ENCODE results near the gene PRND. TPM values are rescaled to one million over a fixed set of nuclear protein-coding genes. Genes with fewer than 3 reads are reported as not detected.

The PRND gene
- total and polyA plus RNA-seq, 2 donors (not counting 3 experiments of a cell fraction or from before 2014, with no cell fraction given), result 0.18 TPM; not detected in 1

DNA sequence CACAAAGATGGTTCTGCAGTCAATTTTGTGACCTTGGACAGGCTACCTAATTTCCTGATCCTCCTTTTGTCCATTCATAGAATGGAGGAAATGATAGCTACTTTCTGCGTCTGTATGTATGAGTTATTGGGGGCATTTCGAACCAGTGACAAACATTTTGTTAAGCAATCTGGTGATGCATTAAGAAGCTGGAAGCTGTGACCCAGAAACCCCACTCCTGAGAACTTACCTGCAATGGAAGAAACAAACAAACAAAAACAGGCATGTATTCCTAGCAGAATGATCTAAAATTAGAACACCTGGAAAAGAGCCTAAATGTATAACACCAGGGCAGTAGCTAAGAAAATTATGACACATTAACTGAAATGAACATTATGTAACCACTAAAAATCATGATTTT is 33.4 kb upstream of the PRND start:
- no peak for DNase-seq (ENCODE audit: low read depth, low spot score)
- H3K27me3 ChIP-seq (ENCODE audit: control insufficient read depth in 2 of 2, insufficient read depth in 2 of 2, low read length in 2 of 2), result no peaks in the 10 kb centered on the region
- H3K4me3 ChIP-seq (replicated peaks in 1 of 3; ENCODE audit: insufficient read depth in 1 of 3, low read depth in 1 of 3, low read length in 3 of 3), result no peak overlapping the region
- TF ChIP-seq EZH2 (IDR thresholded peaks at IDR 0.05; ENCODE audit: borderline replicate concordance, low read depth, low read length, severe bottlenecking) (no peak), JUN (IDR thresholded peaks at IDR 0.05; ENCODE audit: borderline replicate concordance, insufficient read depth, insufficient read length, low read depth) (no peak), POLR2A (IDR thresholded peaks at IDR 0.05; ENCODE audit: low read depth, low read length) (no peak), GATA2 (IDR thresholded peaks at IDR 0.05; ENCODE audit: insufficient read depth, insufficient read length, low read depth, low read length) (no peak), MYC (IDR thresholded peaks at IDR 0.05; ENCODE audit: low read depth, low read length) (no peak)
- no TSS peak for BruUV-seq (replicated peaks)
- H3K79me2 ChIP-seq (ENCODE audit: control insufficient read depth, insufficient read depth, low read length), result peaks cover 67% of the 10 kb centered on the region
- POLR2A ChIA-PET, result no interaction called here
- H3K27ac ChIP-seq (ENCODE audit: insufficient read depth, low read depth, low read length), result no peak overlapping the region
- no peaks in the 10 kb centered on the region for H3K9me3 ChIP-seq (replicated peaks; ENCODE audit: control insufficient read depth, insufficient read depth, low read length)
- no peak overlapping the region for H2AFZ ChIP-seq (ENCODE audit: low read depth, low read length)
- peaks cover 3% of the 10 kb centered on the region for H4K20me1 ChIP-seq (replicated peaks; ENCODE audit: control insufficient read depth, extremely low read depth, insufficient read depth, low read length)
- H3K9me1 ChIP-seq (replicated peaks; ENCODE audit: control insufficient read depth, extremely low read depth, insufficient read depth, low read length), result no peaks in the 10 kb centered on the region
- no peak for FAIRE-seq
- H3K4me2 ChIP-seq (ENCODE audit: insufficient read depth, low read length), result peak overlapping the region; percentile 86
- intact Hi-C loops (cut with micrococcal nuclease) (no loop called here), dilution Hi-C loops (cut with MboI; ENCODE audit: extremely low pct_ligation_motif_present, low sequenced_read_pairs) (no loop called here)
- peak overlapping the region; percentile 1 for H3K9ac ChIP-seq (replicated peaks; ENCODE audit: extremely low read depth, insufficient read depth, low read length)
- H3K4me1 ChIP-seq (ENCODE audit: control insufficient read depth, extremely low read depth, insufficient read depth, low read length), result peaks cover 22% of the 10 kb centered on the region
- H3K36me3 ChIP-seq (ENCODE audit: control insufficient read depth in 2 of 2, extremely low read depth in 1 of 2, insufficient read depth in 2 of 2, low read length in 2 of 2), result peaks cover 0 to 6% of the 10 kb centered on the region in 2 experiments
- CTCF ChIA-PET, result interaction anchor here (1.2 to 2.0 kb wide), 3 partner anchors 12 to 36 kb away, joined by 3 to 5 read pairs (median 4); no protein-coding TSS in a partner anchor

DNA sequence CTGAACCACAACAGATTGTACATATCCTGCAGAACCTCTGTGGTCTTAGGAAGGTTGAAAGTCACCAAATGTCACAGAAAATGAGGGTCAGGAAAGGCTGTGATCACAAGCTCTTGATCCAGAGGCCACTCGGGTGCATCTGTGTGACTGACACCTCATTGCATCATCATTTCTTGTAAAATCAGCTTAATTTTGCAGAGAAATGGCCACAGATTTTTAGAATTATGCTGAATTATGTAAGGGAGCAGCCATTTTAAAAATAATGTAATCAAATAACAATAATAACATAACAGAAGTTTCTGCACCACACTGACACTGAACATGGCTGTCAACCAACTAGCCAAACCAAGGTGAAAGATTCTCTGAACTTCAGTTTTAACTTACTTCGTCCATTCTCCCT is 32.5 kb upstream of the PRND start:
- H3K9ac ChIP-seq (replicated peaks; ENCODE audit: extremely low read depth, insufficient read depth, low read length), result no peak overlapping the region
- TF ChIP-seq, protein P1, sequence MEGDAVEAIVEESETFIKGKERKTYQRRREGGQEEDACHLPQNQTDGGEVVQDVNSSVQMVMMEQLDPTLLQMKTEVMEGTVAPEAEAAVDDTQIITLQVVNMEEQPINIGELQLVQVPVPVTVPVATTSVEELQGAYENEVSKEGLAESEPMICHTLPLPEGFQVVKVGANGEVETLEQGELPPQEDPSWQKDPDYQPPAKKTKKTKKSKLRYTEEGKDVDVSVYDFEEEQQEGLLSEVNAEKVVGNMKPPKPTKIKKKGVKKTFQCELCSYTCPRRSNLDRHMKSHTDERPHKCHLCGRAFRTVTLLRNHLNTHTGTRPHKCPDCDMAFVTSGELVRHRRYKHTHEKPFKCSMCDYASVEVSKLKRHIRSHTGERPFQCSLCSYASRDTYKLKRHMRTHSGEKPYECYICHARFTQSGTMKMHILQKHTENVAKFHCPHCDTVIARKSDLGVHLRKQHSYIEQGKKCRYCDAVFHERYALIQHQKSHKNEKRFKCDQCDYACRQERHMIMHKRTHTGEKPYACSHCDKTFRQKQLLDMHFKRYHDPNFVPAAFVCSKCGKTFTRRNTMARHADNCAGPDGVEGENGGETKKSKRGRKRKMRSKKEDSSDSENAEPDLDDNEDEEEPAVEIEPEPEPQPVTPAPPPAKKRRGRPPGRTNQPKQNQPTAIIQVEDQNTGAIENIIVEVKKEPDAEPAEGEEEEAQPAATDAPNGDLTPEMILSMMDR (IDR thresholded peaks at IDR 0.05; ENCODE audit: extremely low read depth in 1 of 2, insufficient read depth in 1 of 2, low read depth in 1 of 2, low read length in 2 of 2), result no peak
- TF ChIP-seq MYC (IDR thresholded peaks at IDR 0.05; ENCODE audit: low read depth, low read length) (no peak), POLR2AphosphoS5 (IDR thresholded peaks at IDR 0.05; ENCODE audit: insufficient read depth, low read depth, low read length) (no peak), GATA2 (IDR thresholded peaks at IDR 0.05; ENCODE audit: insufficient read depth, insufficient read length, low read depth, low read length) (no peak), POLR2A (IDR thresholded peaks at IDR 0.05; ENCODE audit: low read depth, low read length) (no peak), FOS (IDR thresholded peaks at IDR 0.05; ENCODE audit: borderline replicate concordance, insufficient read depth, low read length) (no peak), JUN (IDR thresholded peaks at IDR 0.05; ENCODE audit: borderline replicate concordance, insufficient read depth, insufficient read length, low read depth) (no peak), EZH2 (IDR thresholded peaks at IDR 0.05; ENCODE audit: borderline replicate concordance, low read depth, low read length, severe bottlenecking) (no peak)
- TF ChIP-seq, protein P2, sequence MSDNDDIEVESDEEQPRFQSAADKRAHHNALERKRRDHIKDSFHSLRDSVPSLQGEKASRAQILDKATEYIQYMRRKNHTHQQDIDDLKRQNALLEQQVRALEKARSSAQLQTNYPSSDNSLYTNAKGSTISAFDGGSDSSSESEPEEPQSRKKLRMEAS (IDR thresholded peaks at IDR 0.05; ENCODE audit: insufficient read depth, insufficient read length), result no peak
- dilution Hi-C loops (cut with MboI; ENCODE audit: extremely low pct_ligation_motif_present, low sequenced_read_pairs) (no loop called here), intact Hi-C loops (cut with micrococcal nuclease) (no loop called here)
- FAIRE-seq (no peak), DNase-seq (ENCODE audit: low read depth, low spot score) (no peak)
- H2AFZ ChIP-seq (ENCODE audit: low read depth, low read length), result no peak overlapping the region
- BruUV-seq (replicated peaks), result no TSS peak
- ChIA-PET POLR2A (no interaction called here), CTCF (interaction anchor here (1.2 to 2.0 kb wide), 5 partner anchors 11 to 77 kb away, joined by 3 to 5 read pairs (median 4); no protein-coding TSS in a partner anchor)
- no peaks in the 10 kb centered on the region for H3K9me1 ChIP-seq (replicated peaks; ENCODE audit: control insufficient read depth, extremely low read depth, insufficient read depth, low read length)
- H3K79me2 ChIP-seq (ENCODE audit: control insufficient read depth, insufficient read depth, low read length), result peaks cover 76% of the 10 kb centered on the region
- H3K4me2 ChIP-seq (ENCODE audit: insufficient read depth, low read length), result no peak overlapping the region
- no peaks in the 10 kb centered on the region for H3K9me3 ChIP-seq (replicated peaks; ENCODE audit: control insufficient read depth, insufficient read depth, low read length)
- H3K4me1 ChIP-seq (ENCODE audit: control insufficient read depth, extremely low read depth, insufficient read depth, low read length), result peaks cover 22% of the 10 kb centered on the region
- H3K27me3 ChIP-seq (ENCODE audit: control insufficient read depth in 2 of 2, insufficient read depth in 2 of 2, low read length in 2 of 2), result no peaks in the 10 kb centered on the region
- H3K4me3 ChIP-seq (replicated peaks in 1 of 3; ENCODE audit: insufficient read depth in 1 of 3, low read depth in 1 of 3, low read length in 3 of 3), result no peak overlapping the region
- peaks cover 3% of the 10 kb centered on the region for H4K20me1 ChIP-seq (replicated peaks; ENCODE audit: control insufficient read depth, extremely low read depth, insufficient read depth, low read length)
- no peak overlapping the region for H3K27ac ChIP-seq (ENCODE audit: insufficient read depth, low read depth, low read length)
- peaks cover 0 to 6% of the 10 kb centered on the region in 2 experiments for H3K36me3 ChIP-seq (ENCODE audit: control insufficient read depth in 2 of 2, extremely low read depth in 1 of 2, insufficient read depth in 2 of 2, low read length in 2 of 2)

Measured in endothelial cell of umbilical vein (primary cell).